Body of pancreas (tissue), 4 donors: ENCODE results near the gene IFNL3. TPM values are rescaled to one million over a fixed set of nuclear protein-coding genes. Genes with fewer than 3 reads are reported as not detected.
A peak's percentile ranks its signal among the peaks of the same experiment; 100 is the strongest.

Experiments
- ATAC-seq: fragments of 150-250 bp; one replicate; pipeline ENCODE4 v1.9.1; 2016
- DNase-seq, 4 donors: peaks; one replicate each; pipeline ENCODE4 v3.0.0-alpha.2; 2019
- H3K27ac ChIP-seq, 4 donors: fragments of 200-600 bp; sonication (generic); 1 replicate in 3 of 4; 2 replicates in 1 of 4; pipeline versions ENCODE4 v1.5.1 to v1.6.1; 2016 to 2019; ENCODE audit warnings: mild to moderate bottlenecking in 1 of 4, mixed read lengths in 1 of 4, moderate library complexity in 1 of 4
- H3K27me3 ChIP-seq, 2 donors: fragments of 200-600 bp; sonication (generic); one replicate each; pipeline ENCODE4 v1.6.0; 2016; ENCODE audit warnings: mild to moderate bottlenecking in 1 of 2
- H3K36me3 ChIP-seq, 2 donors: fragments of 200-600 bp; sonication (generic); replicated peaks in 1 of 2; 2 replicates each; pipeline ENCODE4 v1.5.1; 2016; ENCODE audit warnings: low read depth in 2 of 2; ENCODE audit not compliant: insufficient read depth in 1 of 2
- H3K4me1 ChIP-seq: fragments of 200-600 bp; sonication (generic); one replicate; pipeline ENCODE4 v1.6.0; 2016
- H3K4me3 ChIP-seq, 2 donors: fragments of 200-600 bp; sonication (generic); 1 replicate in 1 of 2; 2 replicates in 1 of 2; pipeline ENCODE4 v1.5.1; 2016 to 2019
- H3K9me3 ChIP-seq, 3 donors: fragments of 200-600 bp; sonication (generic); 1 replicate in 2 of 3; 2 replicates in 1 of 3; pipeline ENCODE4 v1.5.1; 2016
- CTCF ChIP-seq, 7 experiments: fragments of 450-650 bp in 4 of 7; fragments of 200-600 bp in 3 of 7; sonication (generic) in 3 of 7; IDR thresholded peaks; one replicate each; pipeline ENCODE4 v1.5.1; 2016 to 2019; ENCODE audit warnings: antibody characterized with exemption in 7 of 7
- POLR2A ChIP-seq, 3 donors: fragments of 450-650 bp; IDR thresholded peaks; one replicate each; pipeline ENCODE4 v1.6.1; 2016; ENCODE audit warnings: antibody characterized with exemption in 3 of 3, mild to moderate bottlenecking in 2 of 3
- WGBS, 2 donors: methylation state at CpG; one replicate each; pipeline ENCODE4 v1.1.5; 2017; 5-methylcytosine and 5-hydroxymethylcytosine counted together
- intact Hi-C: fragments of 100-400 bp; cut with DNase I; formaldehyde crosslinking; loops from one replicate; pipeline ENCODE4 v1.15.1; 2023
- total RNA-seq, 2 donors: library from RNA; depleted of rRNA; stranded (reverse); fragments of >200 nt; gene quantifications; one replicate each; pipeline ENCODE4 v1.1.0, GENCODE V29; 2016

IFNL3 gene
- total RNA-seq, 2 donors from 2014 or later = not detected

GRCh38 chr19:39265321-39265916 is 20.6 kb upstream of the IFNL3 start:
- intact Hi-C loops = no loop called here
- DNase-seq (no peak), ATAC-seq (no peak)
- Histone ChIP-seq H3K4me3 (no peak overlapping the region), H3K4me1 (peaks cover 11% of the 10 kb centered on the region), H3K27ac (no peak overlapping the region), H3K36me3 (no peaks in the 10 kb centered on the region), H3K9me3 (no peaks in the 10 kb centered on the region), H3K27me3 (no peaks in the 10 kb centered on the region)
- TF ChIP-seq CTCF (IDR thresholded peaks at IDR 0.05) (no peak), POLR2A (IDR thresholded peaks at IDR 0.05) (no peak)
- 58 to 67% methylated on average over 16 to 39 of the region's 39 CpGs for WGBS, 2 donors

GRCh38 chr19:39264306-39265290 is 19.8 kb upstream of the IFNL3 start:
- WGBS, 2 donors = 23 to 60% methylated on average over 9 to 69 of the region's 102 CpGs
- Histone ChIP-seq H3K9me3 (no peaks in the 10 kb centered on the region), H3K4me1 (peaks cover 11% of the 10 kb centered on the region), H3K4me3 (no peak overlapping the region), H3K27me3 (no peaks in the 10 kb centered on the region), H3K36me3 (no peaks in the 10 kb centered on the region), H3K27ac (no peak overlapping the region)
- intact Hi-C loops = no loop called here
- DNase-seq = peak in 1 of 4 donors; percentile 9
- TF ChIP-seq POLR2A (IDR thresholded peaks at IDR 0.05) (no peak), CTCF (IDR thresholded peaks at IDR 0.05) (no peak)
- peak; percentile 20 for ATAC-seq

- H3K27me3 ChIP-seq = no peaks in the 10 kb centered on the region
- ATAC-seq (peak; percentile 34), DNase-seq (peak in 2 of 4 donors; percentile 25 to 36)
- no peaks in the 10 kb centered on the region for H3K9me3 ChIP-seq
- H3K36me3 ChIP-seq = no peaks in the 10 kb centered on the region
- no peak overlapping the region for H3K4me3 ChIP-seq
- TF ChIP-seq POLR2A (IDR thresholded peaks at IDR 0.05) = no peak
- TF ChIP-seq CTCF (IDR thresholded peaks at IDR 0.05) = peak in 3 of 7 experiments; percentile 5 to 24 (median 24)
- 11 to 18% methylated on average over 6 to 17 of the region's 17 CpGs for WGBS, 2 donors
- H3K27ac ChIP-seq = no peak overlapping the region
- intact Hi-C loops = no loop called here
- H3K4me1 ChIP-seq = peaks cover 11% of the 10 kb centered on the region
Observed at GRCh38 chr19:39263912-39264305, 19.1 kb upstream of the IFNL3 start.

- no peak for ATAC-seq
- intact Hi-C loops = no loop called here
- no peak overlapping the region for H3K27ac ChIP-seq
- H3K36me3 ChIP-seq = no peaks in the 10 kb centered on the region
- no peak overlapping the region for H3K4me3 ChIP-seq
- H3K27me3 ChIP-seq = no peaks in the 10 kb centered on the region
- WGBS, 2 donors = 80 to 93% methylated on average over 4 of the region's 4 CpGs
- DNase-seq = no peak
- TF ChIP-seq CTCF (IDR thresholded peaks at IDR 0.05) (no peak), POLR2A (IDR thresholded peaks at IDR 0.05) (no peak)
- peaks cover 11% of the 10 kb centered on the region for H3K4me1 ChIP-seq
- H3K9me3 ChIP-seq = no peaks in the 10 kb centered on the region
Observed at GRCh38 chr19:39262496-39262895, 17.7 kb upstream of the IFNL3 start.
